ENCODE data around the gene IFT122. TPM values are rescaled to one million over a fixed set of nuclear protein-coding genes. Genes with fewer than 3 reads are reported as not detected.

The IFT122 gene
- total and polyA plus RNA-seq, 8 donors = 9.9 to 163 (median 19.6) TPM

DNA sequence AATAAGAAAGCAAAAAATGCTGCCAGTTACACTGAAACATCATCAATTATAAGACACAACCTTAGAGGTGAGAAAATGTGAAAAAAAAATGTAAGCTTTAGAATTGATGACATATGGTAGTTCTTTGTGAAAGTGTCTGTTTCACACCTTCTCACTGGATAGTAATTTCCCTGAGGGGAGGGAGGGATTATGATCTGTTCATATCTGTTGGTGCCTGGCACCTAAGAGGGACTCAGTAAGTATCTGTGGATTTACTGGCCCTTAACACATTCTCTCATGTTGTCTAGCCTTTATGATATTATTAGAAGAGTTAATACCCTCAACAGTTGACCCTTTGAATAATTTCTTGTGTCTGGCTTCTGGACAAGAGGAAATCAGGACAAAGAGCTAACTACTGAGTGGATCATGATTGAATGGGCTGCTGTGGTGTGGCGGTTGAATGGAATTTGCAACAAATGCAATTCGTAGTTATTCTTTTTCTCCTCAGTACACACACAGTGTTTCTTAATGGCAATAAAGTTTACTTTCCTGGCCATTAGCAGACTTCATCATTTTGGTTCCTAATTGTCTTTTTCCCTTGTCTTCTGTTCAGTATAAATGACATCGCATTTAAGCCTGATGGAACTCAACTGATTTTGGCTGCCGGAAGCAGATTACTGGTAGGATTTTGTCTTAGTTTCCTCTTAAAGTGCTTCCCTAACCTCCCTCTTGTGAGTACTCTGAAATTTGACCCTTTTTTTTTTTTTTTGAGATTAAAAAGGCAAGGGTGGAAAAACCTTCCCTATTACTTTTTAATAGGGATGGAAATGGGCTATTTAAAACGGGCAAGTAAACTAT lies 9.5 kb downstream of the IFT122 start:
- H3K36me3 ChIP-seq = peaks cover 0 to 28% (median 26%) of the 10 kb centered on the region in 4 donors
- intact Hi-C loops (cut with DNase I; ENCODE audit: low total_unique reads) = no loop called here
- TF ChIP-seq POLR2AphosphoS5 (IDR thresholded peaks at IDR 0.05) = no peak
- no peak for TF ChIP-seq EP300 (IDR thresholded peaks at IDR 0.05)
- TF ChIP-seq, protein P1, sequence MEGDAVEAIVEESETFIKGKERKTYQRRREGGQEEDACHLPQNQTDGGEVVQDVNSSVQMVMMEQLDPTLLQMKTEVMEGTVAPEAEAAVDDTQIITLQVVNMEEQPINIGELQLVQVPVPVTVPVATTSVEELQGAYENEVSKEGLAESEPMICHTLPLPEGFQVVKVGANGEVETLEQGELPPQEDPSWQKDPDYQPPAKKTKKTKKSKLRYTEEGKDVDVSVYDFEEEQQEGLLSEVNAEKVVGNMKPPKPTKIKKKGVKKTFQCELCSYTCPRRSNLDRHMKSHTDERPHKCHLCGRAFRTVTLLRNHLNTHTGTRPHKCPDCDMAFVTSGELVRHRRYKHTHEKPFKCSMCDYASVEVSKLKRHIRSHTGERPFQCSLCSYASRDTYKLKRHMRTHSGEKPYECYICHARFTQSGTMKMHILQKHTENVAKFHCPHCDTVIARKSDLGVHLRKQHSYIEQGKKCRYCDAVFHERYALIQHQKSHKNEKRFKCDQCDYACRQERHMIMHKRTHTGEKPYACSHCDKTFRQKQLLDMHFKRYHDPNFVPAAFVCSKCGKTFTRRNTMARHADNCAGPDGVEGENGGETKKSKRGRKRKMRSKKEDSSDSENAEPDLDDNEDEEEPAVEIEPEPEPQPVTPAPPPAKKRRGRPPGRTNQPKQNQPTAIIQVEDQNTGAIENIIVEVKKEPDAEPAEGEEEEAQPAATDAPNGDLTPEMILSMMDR (IDR thresholded peaks at IDR 0.05) = no peak
- no peak for TF ChIP-seq POLR2A (IDR thresholded peaks at IDR 0.05)
- no peaks in the 10 kb centered on the region for H3K9me3 ChIP-seq
- DNase-seq = no peak
- WGBS, 5 donors = 35 to 48% (median 45%) methylated on average over 5 of the region's 5 CpGs
- no peaks in the 10 kb centered on the region for H3K27me3 ChIP-seq
- peaks cover 18 to 71% (median 32%) of the 10 kb centered on the region in 4 donors for H3K4me1 ChIP-seq
- no peak overlapping the region for H3K4me3 ChIP-seq
- peak overlapping the region in 4 of 5 donors; percentile 9 to 79 (median 51) for H3K27ac ChIP-seq

DNA sequence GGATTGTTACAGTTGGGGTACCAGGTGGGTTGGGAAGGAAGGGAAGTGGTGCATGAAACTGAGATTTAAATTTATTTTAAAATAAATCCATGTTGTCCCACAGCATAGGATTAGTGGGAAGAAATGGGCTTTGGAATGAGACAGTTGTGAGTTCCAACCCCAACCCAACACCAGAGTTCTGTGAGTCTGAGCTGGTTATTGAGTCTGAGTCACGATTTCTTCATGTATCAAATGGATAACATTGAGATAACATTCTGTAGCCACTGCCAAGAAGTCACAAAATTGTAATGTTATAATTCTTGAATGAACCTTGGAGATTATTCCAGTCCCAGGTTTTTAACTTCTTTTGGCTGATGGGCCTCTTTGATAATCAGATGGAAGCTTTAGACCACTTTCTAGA lies 13.7 kb downstream of the IFT122 start:
- intact Hi-C loops (cut with DNase I; ENCODE audit: low total_unique reads) = no loop called here
- 28 to 64% (median 52%) methylated on average over 1 of the region's 1 CpG for WGBS, 5 donors

DNA sequence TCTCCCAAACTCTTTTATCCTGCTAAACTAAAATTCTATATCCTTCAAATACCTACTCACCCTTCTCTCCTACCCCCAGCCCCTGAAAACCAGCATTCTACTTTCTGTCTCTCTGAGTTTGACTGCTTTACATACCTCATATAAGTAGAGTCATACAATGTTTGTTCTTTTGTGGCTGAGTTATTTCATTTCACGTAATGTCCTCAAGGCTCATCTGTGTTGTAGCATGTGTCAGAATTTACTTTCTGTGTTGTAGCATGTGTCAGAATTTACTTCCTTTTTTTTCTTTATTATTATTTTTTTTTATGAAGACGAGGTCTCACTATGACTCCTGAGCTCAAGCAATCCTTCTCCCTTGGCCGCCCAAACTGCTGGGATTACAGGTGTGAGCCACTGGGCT lies 20.1 kb downstream of the IFT122 start:
- 93 to 99% (median 96%) methylated on average over 3 of the region's 3 CpGs for WGBS, 5 donors
- intact Hi-C loops (cut with DNase I; ENCODE audit: low total_unique reads) = no loop called here
- Histone ChIP-seq H3K36me3 (peaks cover 6 to 75% (median 65%) of the 10 kb centered on the region in 4 donors), H3K4me3 (no peak overlapping the region), H3K27ac (no peak overlapping the region), H3K9me3 (no peaks in the 10 kb centered on the region), H3K27me3 (no peaks in the 10 kb centered on the region), H3K4me1 (peaks cover 0 to 9% (median 2%) of the 10 kb centered on the region in 4 donors)
- no peak for DNase-seq
- TF ChIP-seq EP300 (IDR thresholded peaks at IDR 0.05) (no peak), POLR2A (IDR thresholded peaks at IDR 0.05) (no peak), POLR2AphosphoS5 (IDR thresholded peaks at IDR 0.05) (no peak)
- TF ChIP-seq, protein P1 (IDR thresholded peaks at IDR 0.05) = no peak

More for the DNA sequence above, 13.7 kb downstream of the IFT122 start:
- no peaks in the 10 kb centered on the region for H3K27me3 ChIP-seq
- H3K36me3 ChIP-seq = peaks cover 6 to 67% (median 62%) of the 10 kb centered on the region in 4 donors
- no peak for DNase-seq
- no peak overlapping the region for H3K27ac ChIP-seq
- no peak overlapping the region for H3K4me3 ChIP-seq
- no peak for TF ChIP-seq EP300 (IDR thresholded peaks at IDR 0.05)
- TF ChIP-seq POLR2A (IDR thresholded peaks at IDR 0.05) = no peak
- no peak for TF ChIP-seq POLR2AphosphoS5 (IDR thresholded peaks at IDR 0.05)
- TF ChIP-seq, protein P1 (IDR thresholded peaks at IDR 0.05) = no peak
- H3K9me3 ChIP-seq = no peaks in the 10 kb centered on the region
- peaks cover 5 to 31% (median 11%) of the 10 kb centered on the region in 4 donors for H3K4me1 ChIP-seq

DNA sequence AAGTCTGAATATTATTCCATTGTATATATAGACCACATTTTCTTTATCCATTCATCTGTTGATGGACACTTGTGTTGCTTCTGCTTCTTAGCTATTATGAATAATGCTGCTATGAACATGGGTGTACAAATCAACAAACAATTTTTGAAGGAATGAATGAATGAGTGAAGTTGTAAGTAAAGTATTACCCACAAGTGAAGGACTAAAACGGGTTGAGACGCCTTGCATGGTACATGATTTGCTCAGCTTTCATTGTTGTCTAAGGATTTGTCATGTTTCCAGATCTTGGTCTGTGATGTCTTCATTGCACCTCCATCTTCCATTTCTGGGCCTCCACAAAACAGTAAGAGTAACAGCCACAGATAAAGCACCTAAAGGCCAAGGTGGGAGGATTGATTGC lies 20.5 kb downstream of the IFT122 start:
- no peak for TF ChIP-seq POLR2AphosphoS5 (IDR thresholded peaks at IDR 0.05)
- no peak for TF ChIP-seq POLR2A (IDR thresholded peaks at IDR 0.05)
- TF ChIP-seq, protein P1 (IDR thresholded peaks at IDR 0.05) = no peak
- TF ChIP-seq EP300 (IDR thresholded peaks at IDR 0.05) = no peak
- Histone ChIP-seq H3K27me3 (no peaks in the 10 kb centered on the region), H3K27ac (no peak overlapping the region), H3K36me3 (peaks cover 6 to 71% (median 61%) of the 10 kb centered on the region in 4 donors), H3K9me3 (no peaks in the 10 kb centered on the region), H3K4me1 (peaks cover 0 to 9% (median 2%) of the 10 kb centered on the region in 4 donors), H3K4me3 (no peak overlapping the region)
- intact Hi-C loops (cut with DNase I; ENCODE audit: low total_unique reads) = no loop called here
- 81 to 94% (median 93%) methylated on average over 2 of the region's 2 CpGs for WGBS, 5 donors
- no peak for DNase-seq
